HepG2 (cell line): Measurements from ENCODE around the gene IL11RA. TPM values are rescaled to one million over a fixed set of nuclear protein-coding genes. Genes with fewer than 3 reads are reported as not detected.

ENCODE experiments used
- ATF7 ChIP-seq, 2 experiments: fragments of 450-650 bp in 1 of 2; sonication (generic) in 1 of 2; formaldehyde crosslinking in 1 of 2; IDR thresholded peaks; 2 replicates each; pipeline versions ENCODE4 v1.4.0 to v1.6.1; 2016 to 2020; ENCODE audit warnings: antibody characterized with exemption in 1 of 2, mild to moderate bottlenecking in 1 of 2, missing genetic modification reagents in 1 of 2
- BHLHE40 ChIP-seq: IDR thresholded peaks from 2 replicates; pipeline ENCODE4 v1.6.1; 2011; ENCODE audit warnings: low read length, improper control_type of control experiment
- CREB1 ChIP-seq, 2 experiments: fragments of 450-650 bp in 1 of 2; IDR thresholded peaks; 2 replicates each; pipeline ENCODE4 v1.6.1; 2016 to 2017; ENCODE audit warnings: control low read depth in 1 of 2, mild to moderate bottlenecking in 1 of 2, missing compliant biosample characterization in 1 of 2, missing genetic modification characterization in 1 of 2
- KDM4B ChIP-seq: sonication (generic); formaldehyde crosslinking; IDR thresholded peaks from 2 replicates; pipeline ENCODE4 v1.4.0; 2020; ENCODE audit warnings: missing genetic modification reagents
- NCOA5 ChIP-seq: sonication (generic); formaldehyde crosslinking; IDR thresholded peaks from 2 replicates; pipeline ENCODE4 v1.4.0; 2020; ENCODE audit warnings: missing genetic modification reagents
- POLR2G ChIP-seq: fragments of 200-400 bp; formaldehyde crosslinking; IDR thresholded peaks from 2 replicates; pipeline ENCODE4 v1.6.1; 2018; ENCODE audit warnings: mild to moderate bottlenecking, low read depth, low read length, moderate library complexity
- U2AF2 ChIP-seq: fragments of 200-400 bp; formaldehyde crosslinking; IDR thresholded peaks from 2 replicates; pipeline ENCODE4 v1.6.1; 2017; ENCODE audit warnings: low read depth, mild to moderate bottlenecking, low read length
- ZBTB33 ChIP-seq: sonication (generic); formaldehyde crosslinking; IDR thresholded peaks from 2 replicates; pipeline ENCODE4 v1.4.0; 2020; ENCODE audit warnings: missing genetic modification reagents
- ZNF160 ChIP-seq: sonication (generic); formaldehyde crosslinking; IDR thresholded peaks from 2 replicates; pipeline ENCODE4 v1.8.0; 2022; ENCODE audit warnings: mild to moderate bottlenecking, inconsistent platforms, missing genetic modification reagents
- ZNF331 ChIP-seq: sonication (generic); formaldehyde crosslinking; IDR thresholded peaks from 2 replicates; pipeline ENCODE4 v1.4.0; 2020; ENCODE audit warnings: missing genetic modification reagents
- ZNF33A ChIP-seq: sonication (generic); formaldehyde crosslinking; IDR thresholded peaks from 2 replicates; pipeline ENCODE4 v1.5.1; 2020; ENCODE audit warnings: missing genetic modification reagents, mild to moderate bottlenecking, moderate library complexity, borderline replicate concordance
- ZNF343 ChIP-seq: sonication (generic); formaldehyde crosslinking; IDR thresholded peaks from 2 replicates; pipeline ENCODE4 v1.4.0; 2020; ENCODE audit warnings: mild to moderate bottlenecking, missing genetic modification reagents
- ZNF768 ChIP-seq: sonication (generic); formaldehyde crosslinking; IDR thresholded peaks from 2 replicates; pipeline ENCODE4 v1.4.0; 2020; ENCODE audit warnings: missing genetic modification reagents
- ZNF772 ChIP-seq: sonication (generic); formaldehyde crosslinking; IDR thresholded peaks from 2 replicates; pipeline ENCODE4 v1.5.0; 2020; ENCODE audit warnings: mild to moderate bottlenecking, missing genetic modification reagents
- polyA plus RNA-seq, 8 experiments: library from polyadenylated mRNA; depleted of rRNA in 3 of 8; stranded (reverse) in 7 of 8; unstranded in 1 of 8; fragments of >200 nt; fragmentation: Illumina TruSeq in 4 of 8; extraction: Trizol in 4 of 8; gene quantifications; 2 replicates each; pipeline versions ENCODE4 v1.2.1 to v1.2.3, GENCODE V29; 2011 to 2016; ENCODE audit warnings: low read depth in 4 of 8, missing spikeins in 1 of 8, mixed read lengths in 1 of 8; ENCODE audit not compliant: insufficient read depth in 1 of 8
- total RNA-seq, 5 experiments: library from RNA; depleted of rRNA; stranded (reverse); fragments of >200 nt; fragmentation: Illumina TruSeq; extraction: Trizol; gene quantifications; 2 replicates each; pipeline ENCODE4 v1.2.3, GENCODE V29; 2016; ENCODE audit warnings: low read depth in 1 of 5
- TF ChIP-seq, protein P1 (sequence below), 2 experiments: sonication (generic) in 1 of 2; formaldehyde crosslinking in 1 of 2; IDR thresholded peaks; 2 replicates each; pipeline versions ENCODE4 v1.6.1 to v1.9.0; 2014 to 2022; ENCODE audit warnings: antibody characterized with exemption in 1 of 2, borderline replicate concordance in 1 of 2, inconsistent platforms in 1 of 2, low read depth in 1 of 2, missing genetic modification reagents in 1 of 2
- TF ChIP-seq, protein P2 (sequence below): sonication (generic); formaldehyde crosslinking; IDR thresholded peaks from 2 replicates; pipeline ENCODE4 v1.4.0; 2020; ENCODE audit warnings: missing genetic modification reagents
- TF ChIP-seq, protein P3 (sequence below): sonication (generic); formaldehyde crosslinking; IDR thresholded peaks from 2 replicates; pipeline ENCODE4 v1.8.0; 2022; ENCODE audit warnings: mild to moderate bottlenecking, missing genetic modification reagents; ENCODE audit not compliant: insufficient replicate concordance

IL11RA gene
- total and polyA plus RNA-seq, 2 of the 13 experiments (the other 11 are each of a cell fraction or from before 2014, with no cell fraction given): 2.0 to 4.2 TPM

GRCh38 chr9:34688329-34689115, 36.5 kb downstream of the IL11RA start (continued):
- TF ChIP-seq ZNF331 (CRISPR knock-in tag) (peak; percentile 99), ZNF160 (CRISPR knock-in tag) (no peak), U2AF2 (no peak), ATF7 (IDR thresholded peaks at IDR 0.05) (no peak), ATF7 (CRISPR knock-in tag; IDR thresholded peaks at IDR 0.05) (no peak), ZNF343 (CRISPR knock-in tag) (peak; percentile 40; the same call in 1 of the 2 replicates), ZNF768 (CRISPR knock-in tag) (no peak), KDM4B (CRISPR knock-in tag) (no peak), POLR2G (no peak), ZNF33A (CRISPR knock-in tag) (no peak), BHLHE40 (peak; percentile 22; the same call in 1 of the 2 replicates), NCOA5 (CRISPR knock-in tag) (no peak), ZBTB33 (CRISPR knock-in tag) (no peak), CREB1 (IDR thresholded peaks at IDR 0.05) (no peak), CREB1 (CRISPR knock-in tag; IDR thresholded peaks at IDR 0.05) (no peak), ZNF772 (0 out of 2 replicates have a peak, but pooled peaks have one; percentile 41)
- TF ChIP-seq, protein P1, sequence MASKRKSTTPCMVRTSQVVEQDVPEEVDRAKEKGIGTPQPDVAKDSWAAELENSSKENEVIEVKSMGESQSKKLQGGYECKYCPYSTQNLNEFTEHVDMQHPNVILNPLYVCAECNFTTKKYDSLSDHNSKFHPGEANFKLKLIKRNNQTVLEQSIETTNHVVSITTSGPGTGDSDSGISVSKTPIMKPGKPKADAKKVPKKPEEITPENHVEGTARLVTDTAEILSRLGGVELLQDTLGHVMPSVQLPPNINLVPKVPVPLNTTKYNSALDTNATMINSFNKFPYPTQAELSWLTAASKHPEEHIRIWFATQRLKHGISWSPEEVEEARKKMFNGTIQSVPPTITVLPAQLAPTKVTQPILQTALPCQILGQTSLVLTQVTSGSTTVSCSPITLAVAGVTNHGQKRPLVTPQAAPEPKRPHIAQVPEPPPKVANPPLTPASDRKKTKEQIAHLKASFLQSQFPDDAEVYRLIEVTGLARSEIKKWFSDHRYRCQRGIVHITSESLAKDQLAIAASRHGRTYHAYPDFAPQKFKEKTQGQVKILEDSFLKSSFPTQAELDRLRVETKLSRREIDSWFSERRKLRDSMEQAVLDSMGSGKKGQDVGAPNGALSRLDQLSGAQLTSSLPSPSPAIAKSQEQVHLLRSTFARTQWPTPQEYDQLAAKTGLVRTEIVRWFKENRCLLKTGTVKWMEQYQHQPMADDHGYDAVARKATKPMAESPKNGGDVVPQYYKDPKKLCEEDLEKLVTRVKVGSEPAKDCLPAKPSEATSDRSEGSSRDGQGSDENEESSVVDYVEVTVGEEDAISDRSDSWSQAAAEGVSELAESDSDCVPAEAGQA (IDR thresholded peaks at IDR 0.05; ENCODE audit: low read depth): no peak
- TF ChIP-seq, protein P1 (CRISPR knock-in tag; IDR thresholded peaks at IDR 0.05; ENCODE audit: borderline replicate concordance): no peak
- TF ChIP-seq, protein P2, sequence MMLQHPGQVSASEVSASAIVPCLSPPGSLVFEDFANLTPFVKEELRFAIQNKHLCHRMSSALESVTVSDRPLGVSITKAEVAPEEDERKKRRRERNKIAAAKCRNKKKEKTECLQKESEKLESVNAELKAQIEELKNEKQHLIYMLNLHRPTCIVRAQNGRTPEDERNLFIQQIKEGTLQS (CRISPR knock-in tag): no peak
- TF ChIP-seq, protein P3, sequence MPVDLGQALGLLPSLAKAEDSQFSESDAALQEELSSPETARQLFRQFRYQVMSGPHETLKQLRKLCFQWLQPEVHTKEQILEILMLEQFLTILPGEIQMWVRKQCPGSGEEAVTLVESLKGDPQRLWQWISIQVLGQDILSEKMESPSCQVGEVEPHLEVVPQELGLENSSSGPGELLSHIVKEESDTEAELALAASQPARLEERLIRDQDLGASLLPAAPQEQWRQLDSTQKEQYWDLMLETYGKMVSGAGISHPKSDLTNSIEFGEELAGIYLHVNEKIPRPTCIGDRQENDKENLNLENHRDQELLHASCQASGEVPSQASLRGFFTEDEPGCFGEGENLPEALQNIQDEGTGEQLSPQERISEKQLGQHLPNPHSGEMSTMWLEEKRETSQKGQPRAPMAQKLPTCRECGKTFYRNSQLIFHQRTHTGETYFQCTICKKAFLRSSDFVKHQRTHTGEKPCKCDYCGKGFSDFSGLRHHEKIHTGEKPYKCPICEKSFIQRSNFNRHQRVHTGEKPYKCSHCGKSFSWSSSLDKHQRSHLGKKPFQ (CRISPR knock-in tag): no peak
